GM21447 (cell line): ENCODE data around the gene ANKRD45.
"Not testable (repeated sequence)": the region's sequence is repeated elsewhere in the genome, so short reads cannot be mapped to it uniquely, and the experiment has no call there.

Experiments
- ATAC-seq: cut with Tn5 transposase; IDR thresholded peaks from one replicate; pipeline ENCODE4 v1.9.1; 2021; ENCODE audit not compliant: unreplicated experiment

Gene ANKRD45

DNA sequence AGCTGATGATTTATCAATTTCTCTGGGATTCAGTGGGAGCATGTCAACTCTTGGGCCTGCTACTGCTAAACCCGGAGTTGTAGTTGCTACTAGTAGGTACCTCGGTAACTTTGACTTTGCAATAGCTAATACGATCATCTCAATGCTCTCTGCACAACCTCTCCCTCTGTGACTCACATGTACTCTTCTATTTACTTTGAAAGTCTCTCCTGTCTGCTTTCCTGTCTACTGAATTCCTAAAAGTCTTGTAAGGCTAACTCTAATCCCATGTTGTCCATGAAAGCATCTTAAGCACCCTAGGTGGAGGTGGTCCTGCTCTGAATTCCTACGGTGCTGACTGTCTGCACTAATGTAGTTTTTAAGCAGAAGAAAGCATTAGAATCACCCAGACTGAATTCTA, 96.1 kb downstream of the ANKRD45 start:
- no peak for ATAC-seq

DNA sequence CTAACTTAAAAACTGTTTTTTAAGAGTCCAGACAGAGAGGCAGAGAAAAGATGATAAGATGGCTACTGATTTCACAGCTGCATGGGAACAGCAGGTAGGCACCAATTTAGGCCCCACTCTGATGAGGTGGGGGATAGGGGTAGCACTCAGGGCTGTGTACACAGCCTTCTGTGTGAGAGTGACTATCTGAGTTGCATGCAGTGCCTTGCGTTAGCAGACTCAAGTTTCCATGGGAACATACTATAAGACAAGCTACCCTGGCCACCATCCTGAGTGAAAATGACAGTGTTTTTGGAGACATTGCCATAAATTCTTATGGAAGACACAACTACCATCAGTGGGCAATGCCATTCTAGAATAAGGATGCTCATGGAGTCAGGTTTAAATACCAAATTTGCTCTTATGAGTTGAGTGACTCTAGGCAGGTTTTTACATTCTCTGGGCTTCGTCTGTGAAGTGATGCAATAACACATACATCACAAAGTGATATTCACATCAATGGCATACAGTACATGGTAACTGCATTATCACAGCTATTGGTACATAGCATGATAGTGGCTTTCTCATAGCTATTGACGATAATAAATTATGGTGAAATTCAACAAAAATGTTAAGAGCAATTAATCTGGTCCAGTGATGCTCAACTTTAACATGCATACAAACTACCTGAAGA, 97.3 kb downstream of the ANKRD45 start:
- no peak for ATAC-seq

DNA sequence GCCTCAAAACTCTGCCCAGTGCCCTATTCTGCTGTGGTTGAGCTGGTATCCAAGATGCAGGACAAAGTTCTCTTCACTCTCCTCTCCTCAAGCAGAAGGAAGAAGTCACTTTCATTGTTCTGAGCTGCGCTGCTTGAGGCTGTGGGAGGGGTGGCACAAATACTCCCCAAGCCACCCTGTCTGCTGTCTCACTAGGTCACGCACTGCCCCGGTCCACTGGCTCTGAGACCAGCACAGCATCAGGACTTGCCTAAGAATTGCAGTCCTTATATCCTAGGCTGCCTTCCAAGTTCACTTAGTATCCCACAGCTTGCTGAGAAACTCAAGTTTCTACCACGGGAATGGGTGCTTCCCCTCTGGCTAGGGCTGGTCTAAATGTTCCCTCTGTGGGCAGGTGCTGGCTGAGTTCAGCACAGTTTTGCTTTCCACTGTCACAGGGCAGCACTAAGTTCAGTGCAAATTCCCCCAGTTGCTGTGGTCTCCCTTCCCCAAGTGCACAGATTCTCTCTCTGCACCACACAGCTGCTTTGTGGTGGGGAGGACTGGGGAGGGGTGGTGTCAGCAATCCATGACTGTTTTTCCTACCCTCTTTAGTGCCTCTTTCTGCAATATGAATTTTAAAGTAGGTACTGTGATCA, 99.2 kb downstream of the ANKRD45 start:
- peak; percentile 77 for ATAC-seq

DNA sequence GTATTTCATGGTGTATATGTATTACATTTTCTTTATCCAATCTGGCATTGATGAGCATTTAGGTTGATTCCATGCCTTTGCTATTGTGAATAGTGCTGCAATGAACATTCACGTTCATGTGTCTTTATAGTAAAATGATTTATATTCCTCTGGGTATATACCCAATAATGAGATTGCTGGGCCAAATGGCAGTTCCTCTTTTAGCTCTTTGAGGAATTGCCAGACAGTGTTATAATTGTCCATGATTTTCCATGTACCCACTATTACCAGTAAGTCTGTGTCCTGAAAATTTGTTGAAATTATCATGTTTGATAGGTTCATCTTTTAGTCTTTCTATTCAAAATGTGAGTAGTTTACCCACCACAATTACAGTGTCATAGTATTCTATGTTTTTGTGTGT, 101.2 kb downstream of the ANKRD45 start:
- no peak for ATAC-seq

DNA sequence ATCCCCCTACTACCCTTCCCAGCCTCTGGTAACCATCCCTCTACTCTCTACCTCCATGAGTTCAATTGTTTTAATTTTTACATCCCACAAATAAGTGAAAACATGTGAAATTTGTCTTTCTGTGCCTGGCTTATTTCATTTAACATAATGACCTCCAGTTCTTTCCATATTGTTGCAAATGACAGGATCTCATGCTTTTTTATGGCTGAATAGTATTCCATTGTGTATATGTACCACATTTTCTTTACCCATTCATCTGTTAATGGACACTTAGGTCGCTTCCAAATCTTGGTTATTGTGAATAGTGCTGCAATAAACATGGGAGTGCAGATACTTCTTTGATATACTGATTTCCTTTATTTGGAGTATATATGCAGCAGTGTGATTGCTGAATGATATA, 105.8 kb downstream of the ANKRD45 start:
- not testable (repeated sequence) for ATAC-seq

DNA sequence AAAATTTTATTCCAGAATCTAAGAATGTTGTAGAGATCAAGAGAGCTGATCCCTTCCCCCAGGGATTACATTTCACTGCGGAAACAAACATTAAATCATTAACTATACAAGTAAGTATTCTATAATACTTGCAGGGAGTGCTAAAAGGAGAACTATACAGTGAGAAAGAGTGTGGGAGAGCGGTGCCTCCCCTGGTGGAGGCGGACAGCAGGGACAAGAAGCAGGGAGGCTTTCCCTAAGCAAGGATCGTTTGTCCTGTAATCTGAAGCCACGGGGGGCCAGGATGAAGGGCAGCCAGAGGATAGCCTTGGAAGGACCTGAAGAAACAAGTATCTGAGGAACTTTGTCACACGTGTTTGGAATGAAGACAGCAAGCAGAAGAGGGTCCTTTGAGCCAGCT, 106.8 kb downstream of the ANKRD45 start:
- ATAC-seq = no peak

DNA sequence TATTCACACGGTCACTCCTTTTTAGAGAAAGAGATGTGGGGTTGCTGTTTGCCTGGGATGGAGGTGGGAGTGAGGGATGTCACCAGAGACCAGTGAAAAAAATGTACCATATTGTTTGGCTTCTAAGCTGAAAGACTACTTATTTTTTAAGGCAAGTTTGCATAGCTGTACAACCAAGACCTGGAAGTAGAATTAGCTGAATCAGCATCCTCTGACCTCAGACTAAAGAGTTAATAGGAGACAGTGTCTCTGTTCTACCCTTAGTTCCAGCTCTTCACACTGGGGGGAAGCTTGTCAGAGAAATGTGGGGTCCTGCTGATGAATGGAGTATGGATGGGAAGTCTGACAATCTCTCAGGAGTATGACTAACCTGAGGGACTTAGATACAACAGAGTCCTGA, 108.4 kb downstream of the ANKRD45 start:
- ATAC-seq = no peak

DNA sequence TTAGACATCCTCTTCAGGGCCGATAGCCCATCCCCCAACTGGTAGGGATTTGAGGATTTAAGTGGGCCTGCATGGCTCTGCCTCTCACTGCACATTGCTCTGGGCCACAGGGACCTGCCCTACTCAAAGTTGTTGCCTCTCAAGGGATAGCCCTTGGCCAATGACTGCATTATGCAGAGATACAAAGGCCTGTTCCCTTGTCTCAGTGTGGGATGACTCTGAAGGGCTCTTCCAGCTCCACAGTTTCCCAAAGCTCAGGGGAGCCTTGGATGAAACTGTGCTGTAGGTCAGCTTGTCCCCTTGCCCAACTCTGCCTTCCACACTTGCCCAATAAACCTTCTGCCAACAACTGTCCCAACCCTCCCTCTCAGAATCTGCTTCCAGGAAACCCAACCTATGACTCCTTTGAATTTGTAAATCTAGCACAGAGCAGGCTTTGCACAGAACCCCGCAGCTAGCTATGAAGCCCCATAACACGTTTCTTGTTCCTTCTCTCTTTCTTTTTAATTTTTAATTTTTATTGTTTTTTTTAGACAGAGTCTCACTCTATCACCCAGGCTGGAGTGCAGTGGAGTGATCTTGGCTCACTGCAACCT, 109.3 kb downstream of the ANKRD45 start:
- ATAC-seq = no peak
